Vagina (tissue), 2 donors: ENCODE measurements around the gene SPATA16.

ENCODE experiments used
- CTCF ChIP-seq, 3 experiments: fragments of 450-650 bp in 2 of 3; fragments of 200-600 bp in 1 of 3; sonication (generic) in 1 of 3; IDR thresholded peaks; one replicate each; pipeline ENCODE4 v1.5.1; 2017 to 2019; ENCODE audit warnings: antibody characterized with exemption in 3 of 3, mild to moderate bottlenecking in 2 of 3, moderate library complexity in 2 of 3
- POLR2A ChIP-seq, 2 donors: fragments of 450-650 bp; IDR thresholded peaks; one replicate each; pipeline ENCODE4 v1.6.1; 2017; ENCODE audit warnings: antibody characterized with exemption in 2 of 2, mild to moderate bottlenecking in 2 of 2, moderate library complexity in 2 of 2
- POLR2AphosphoS5 ChIP-seq, 2 donors: sonication (generic); formaldehyde crosslinking; IDR thresholded peaks; one replicate each; pipeline ENCODE4 v1.9.0; 2017; ENCODE audit warnings: antibody characterized with exemption in 2 of 2, mild to moderate bottlenecking in 2 of 2, low read depth in 1 of 2; ENCODE audit not compliant: insufficient read depth in 1 of 2

GRCh38 chr3:173111321-173111720 is 29.7 kb downstream of the SPATA16 start:
- TF ChIP-seq POLR2A (IDR thresholded peaks at IDR 0.05) (no peak), POLR2AphosphoS5 (IDR thresholded peaks at IDR 0.05; ENCODE audit: insufficient read depth in 1 of 2, low read depth in 1 of 2) (no peak), CTCF (IDR thresholded peaks at IDR 0.05) (no peak)
